MM.1S (cell line): ENCODE results near the gene GNA14.

Source experiments
- EZH2 ChIP-seq: fragments of 300-600 bp; sonication (generic); optimal IDR thresholded peaks from 2 replicates; pipeline ENCODE3; 2017; ENCODE audit warnings: low read depth, mild to moderate bottlenecking, antibody characterized with exemption, low read length, mixed read lengths
- EZH2phosphoT487 ChIP-seq: fragments of 300-600 bp; sonication (generic); IDR thresholded peaks from 2 replicates; pipeline ENCODE4 v1.6.1; 2018; ENCODE audit warnings: antibody characterized with exemption, low read length
- TF ChIP-seq, protein P1 (sequence below): fragments of 300-600 bp; sonication (generic); IDR thresholded peaks from 2 replicates; pipeline ENCODE4 v1.5.1; 2016; ENCODE audit warnings: antibody characterized with exemption, low read length, mixed read lengths

- TF ChIP-seq, protein P1, sequence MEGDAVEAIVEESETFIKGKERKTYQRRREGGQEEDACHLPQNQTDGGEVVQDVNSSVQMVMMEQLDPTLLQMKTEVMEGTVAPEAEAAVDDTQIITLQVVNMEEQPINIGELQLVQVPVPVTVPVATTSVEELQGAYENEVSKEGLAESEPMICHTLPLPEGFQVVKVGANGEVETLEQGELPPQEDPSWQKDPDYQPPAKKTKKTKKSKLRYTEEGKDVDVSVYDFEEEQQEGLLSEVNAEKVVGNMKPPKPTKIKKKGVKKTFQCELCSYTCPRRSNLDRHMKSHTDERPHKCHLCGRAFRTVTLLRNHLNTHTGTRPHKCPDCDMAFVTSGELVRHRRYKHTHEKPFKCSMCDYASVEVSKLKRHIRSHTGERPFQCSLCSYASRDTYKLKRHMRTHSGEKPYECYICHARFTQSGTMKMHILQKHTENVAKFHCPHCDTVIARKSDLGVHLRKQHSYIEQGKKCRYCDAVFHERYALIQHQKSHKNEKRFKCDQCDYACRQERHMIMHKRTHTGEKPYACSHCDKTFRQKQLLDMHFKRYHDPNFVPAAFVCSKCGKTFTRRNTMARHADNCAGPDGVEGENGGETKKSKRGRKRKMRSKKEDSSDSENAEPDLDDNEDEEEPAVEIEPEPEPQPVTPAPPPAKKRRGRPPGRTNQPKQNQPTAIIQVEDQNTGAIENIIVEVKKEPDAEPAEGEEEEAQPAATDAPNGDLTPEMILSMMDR, result no peak
- no peak for TF ChIP-seq EZH2phosphoT487
- no peak for TF ChIP-seq EZH2
Measured at GRCh38 chr9:77586591-77586990, 61.5 kb downstream of the GNA14 start.
